Activated T-helper 1 cell treated with anti-CD3 and anti-CD28 coated beads, Interleukin-12 subunit alpha, Interleukin-12 subunit beta, Interleukin-2, Interleukin-4 antibody, amounts not matched to agents 30 ng/mL and 10 ng/mL and 1 ng/mL, durations not matched to agents 14 hours and 24 hours and 36 hours (primary cell): ENCODE results near the gene CD244. TPM values are rescaled to one million over a fixed set of nuclear protein-coding genes. Genes with fewer than 3 reads are reported as not detected.
"Not testable (repeated sequence)": the region's sequence is repeated elsewhere in the genome, so short reads cannot be mapped to it uniquely, and the experiment has no call there.

Source experiments
- DNase-seq: peaks from one replicate; pipeline ENCODE4 v3.0.0; 2021; ENCODE audit warnings: low spot score
- H3K27ac Mint-ChIP-seq: one replicate; pipeline ENCODE4 v1.8.0; 2021; ENCODE audit warnings: mild to moderate bottlenecking, mixed read lengths
- H3K27me3 Mint-ChIP-seq: one replicate; pipeline ENCODE4 v1.8.0; 2022; ENCODE audit warnings: mild to moderate bottlenecking, moderate library complexity, mixed read lengths; ENCODE audit not compliant: insufficient read depth
- H3K36me3 Mint-ChIP-seq: one replicate; pipeline ENCODE4 v1.8.0; 2021; ENCODE audit warnings: low read depth, mixed read lengths
- H3K4me1 Mint-ChIP-seq: one replicate; pipeline ENCODE4 v1.8.0; 2021; ENCODE audit warnings: low read depth, mixed read lengths
- H3K4me3 Mint-ChIP-seq: one replicate; pipeline ENCODE4 v1.8.0; 2021; ENCODE audit warnings: mild to moderate bottlenecking, moderate library complexity, mixed read lengths
- H3K9me3 Mint-ChIP-seq: one replicate; pipeline ENCODE4 v1.8.0; 2021; ENCODE audit warnings: mixed read lengths
- intact Hi-C: fragments of 100-400 bp; cut with micrococcal nuclease; formaldehyde crosslinking; loops from one replicate; pipeline ENCODE4 v1.15.1; 2024
- total RNA-seq: library from RNA; stranded (reverse); gene quantifications from 2 replicates; pipeline ENCODE4 v1.2.3, GENCODE V29; 2022

The CD244 gene
- total RNA-seq, result 0.13 TPM in 1 of 2 replicates, not detected in the other

- H3K36me3 Mint-ChIP-seq, result no peaks in the 10 kb centered on the region
- DNase-seq, result peak; percentile 43
- H3K9me3 Mint-ChIP-seq, result no peaks in the 10 kb centered on the region
- peaks cover 26% of the 10 kb centered on the region for H3K4me1 Mint-ChIP-seq
- intact Hi-C loops, result loop anchor here (1.0 kb wide), 1 partner anchor 24 kb away; no protein-coding TSS in a partner anchor
- H3K27me3 Mint-ChIP-seq, result peaks cover 6% of the 10 kb centered on the region
- no peak within 1 kb of the TSS for H3K27ac Mint-ChIP-seq
- H3K4me3 Mint-ChIP-seq, result peak within 1 kb of the TSS; percentile 17
Observed at GRCh38 chr1:160862203-160863060, at the start of gene CD244. TSS of gene CD244 (minus strand) at chr1:160862887. CDS start at chr1:160862677, 210 bp downstream.

GRCh38 chr1:160911925-160912324 is 49.2 kb upstream of the CD244 start:
- intact Hi-C loops, result no loop called here

GRCh38 chr1:160911441-160911840 is 48.8 kb upstream of the CD244 start:
- Mint-ChIP-seq H3K4me1 (no peaks in the 10 kb centered on the region), H3K9me3 (no peaks in the 10 kb centered on the region), H3K4me3 (no peak overlapping the region), H3K36me3 (no peaks in the 10 kb centered on the region), H3K27ac (no peak overlapping the region), H3K27me3 (peaks cover 5% of the 10 kb centered on the region)
- intact Hi-C loops, result no loop called here
- no peak for DNase-seq

More at GRCh38 chr1:160911925-160912324, 49.2 kb upstream of the CD244 start:
- no peak for DNase-seq
- no peak overlapping the region for H3K4me3 Mint-ChIP-seq
- H3K27ac Mint-ChIP-seq, result no peak overlapping the region
- peaks cover 5% of the 10 kb centered on the region for H3K27me3 Mint-ChIP-seq
- no peaks in the 10 kb centered on the region for H3K4me1 Mint-ChIP-seq
- H3K9me3 Mint-ChIP-seq, result no peaks in the 10 kb centered on the region
- no peaks in the 10 kb centered on the region for H3K36me3 Mint-ChIP-seq

GRCh38 chr1:160910170-160910750 is 47.6 kb upstream of the CD244 start:
- intact Hi-C loops, result no loop called here
- Mint-ChIP-seq H3K4me1 (no peaks in the 10 kb centered on the region), H3K36me3 (no peaks in the 10 kb centered on the region), H3K27ac (no peak overlapping the region), H3K4me3 (no peak overlapping the region), H3K9me3 (no peaks in the 10 kb centered on the region), H3K27me3 (peaks cover 5% of the 10 kb centered on the region)
- no peak for DNase-seq

GRCh38 chr1:160907976-160908375 is 45.3 kb upstream of the CD244 start:
- Mint-ChIP-seq H3K27me3 (peaks cover 7% of the 10 kb centered on the region), H3K4me1 (no peaks in the 10 kb centered on the region), H3K36me3 (no peaks in the 10 kb centered on the region), H3K4me3 (no peak overlapping the region), H3K27ac (no peak overlapping the region), H3K9me3 (no peaks in the 10 kb centered on the region)
- no peak for DNase-seq
- intact Hi-C loops, result no loop called here

GRCh38 chr1:160905617-160905989 is 42.9 kb upstream of the CD244 start:
- no peak for DNase-seq
- Mint-ChIP-seq H3K27me3 (peaks cover 17% of the 10 kb centered on the region), H3K4me3 (no peak overlapping the region), H3K4me1 (no peaks in the 10 kb centered on the region), H3K36me3 (no peaks in the 10 kb centered on the region), H3K9me3 (peaks cover 2% of the 10 kb centered on the region), H3K27ac (no peak overlapping the region)
- intact Hi-C loops, result no loop called here

GRCh38 chr1:160904783-160905616 is 42.3 kb upstream of the CD244 start:
- peaks cover 7% of the 10 kb centered on the region for H3K9me3 Mint-ChIP-seq
- H3K4me3 Mint-ChIP-seq, result no peak overlapping the region
- H3K4me1 Mint-ChIP-seq, result no peaks in the 10 kb centered on the region
- DNase-seq, result no peak
- no peaks in the 10 kb centered on the region for H3K36me3 Mint-ChIP-seq
- no peak overlapping the region for H3K27ac Mint-ChIP-seq
- peaks cover 17% of the 10 kb centered on the region for H3K27me3 Mint-ChIP-seq
- intact Hi-C loops, result no loop called here

- H3K27ac Mint-ChIP-seq, intact Hi-C loops, H3K9me3 Mint-ChIP-seq, H3K4me1 Mint-ChIP-seq, H3K4me3 Mint-ChIP-seq, DNase-seq, H3K36me3 Mint-ChIP-seq: not testable (repeated sequence)
- H3K27me3 Mint-ChIP-seq, result peaks cover 36% of the 10 kb centered on the region
Observed at GRCh38 chr1:160902251-160902650, 39.6 kb upstream of the CD244 start.

GRCh38 chr1:160901768-160902167 is 39.1 kb upstream of the CD244 start:
- Mint-ChIP-seq H3K4me3 (no peak overlapping the region), H3K27ac (no peak overlapping the region), H3K4me1 (no peaks in the 10 kb centered on the region), H3K27me3 (peaks cover 39% of the 10 kb centered on the region), H3K9me3 (peaks cover 7% of the 10 kb centered on the region), H3K36me3 (no peaks in the 10 kb centered on the region)
- no peak for DNase-seq
- intact Hi-C loops, result no loop called here

GRCh38 chr1:160900683-160901082 is 38.0 kb upstream of the CD244 start:
- peaks cover 45% of the 10 kb centered on the region for H3K27me3 Mint-ChIP-seq

GRCh38 chr1:160894368-160895135 is 31.9 kb upstream of the CD244 start:
- peaks cover 36% of the 10 kb centered on the region for H3K27me3 Mint-ChIP-seq
- H3K4me3 Mint-ChIP-seq, DNase-seq, H3K27ac Mint-ChIP-seq, H3K36me3 Mint-ChIP-seq, H3K4me1 Mint-ChIP-seq, intact Hi-C loops, H3K9me3 Mint-ChIP-seq: not testable (repeated sequence)

More at GRCh38 chr1:160900683-160901082, 38.0 kb upstream of the CD244 start:
- H3K4me3 Mint-ChIP-seq, H3K4me1 Mint-ChIP-seq, intact Hi-C loops, H3K36me3 Mint-ChIP-seq, DNase-seq, H3K9me3 Mint-ChIP-seq, H3K27ac Mint-ChIP-seq: not testable (repeated sequence)

- Mint-ChIP-seq H3K4me3 (no peak overlapping the region), H3K9me3 (no peaks in the 10 kb centered on the region), H3K36me3 (no peaks in the 10 kb centered on the region), H3K27me3 (peaks cover 17% of the 10 kb centered on the region), H3K4me1 (no peaks in the 10 kb centered on the region), H3K27ac (no peak overlapping the region)
- DNase-seq, result no peak
- intact Hi-C loops, result no loop called here
Observed at GRCh38 chr1:160891474-160891873, 28.8 kb upstream of the CD244 start.
